ENCODE measurements around the gene COL1A2. TPM values are rescaled to one million over a fixed set of nuclear protein-coding genes. Genes with fewer than 3 reads are reported as not detected.

Gene COL1A2
- total RNA-seq, 1 experiment from 2014 or later: 81.2 TPM

- H3K27ac Mint-ChIP-seq: no peak overlapping the region
- no peak for DNase-seq (ENCODE audit: low spot score)
- CTCF ChIA-PET: no interaction called here
- no peak overlapping the region for H3K4me3 Mint-ChIP-seq
- POLR2A ChIA-PET: no interaction called here
- TF ChIP-seq ATF6 (CRISPR knock-in tag; IDR thresholded peaks at IDR 0.05): no peak
- TF ChIP-seq ZSCAN18 (CRISPR knock-in tag; IDR thresholded peaks at IDR 0.05): no peak
- TF ChIP-seq ATF3 (CRISPR knock-in tag; conservative IDR thresholded peaks at IDR 0.05): no peak
- TF ChIP-seq MLX (CRISPR knock-in tag; IDR thresholded peaks at IDR 0.05): no peak
- TF ChIP-seq USF2 (CRISPR knock-in tag; IDR thresholded peaks at IDR 0.05): no peak
- TF ChIP-seq ZNF232 (CRISPR knock-in tag; IDR thresholded peaks at IDR 0.05): no peak
- TF ChIP-seq ZBTB43 (CRISPR knock-in tag; IDR thresholded peaks at IDR 0.05): no peak
- no peak for TF ChIP-seq NR2C2 (CRISPR knock-in tag; IDR thresholded peaks at IDR 0.05)
- no peak for TF ChIP-seq CTCF (IDR thresholded peaks at IDR 0.05)
- no peak for TF ChIP-seq PRRX2 (CRISPR knock-in tag; IDR thresholded peaks at IDR 0.05)
- TF ChIP-seq RORB (CRISPR knock-in tag; IDR thresholded peaks at IDR 0.05): no peak
- TF ChIP-seq FOXP4 (CRISPR knock-in tag; IDR thresholded peaks at IDR 0.05): no peak
- TF ChIP-seq JUN (CRISPR knock-in tag; IDR thresholded peaks at IDR 0.05): no peak
- no peak for TF ChIP-seq ZMAT4 (CRISPR knock-in tag; IDR thresholded peaks at IDR 0.05)
- TF ChIP-seq NFE2L1 (CRISPR knock-in tag; IDR thresholded peaks at IDR 0.05): no peak
- no peak for TF ChIP-seq TEAD1 (CRISPR knock-in tag; IDR thresholded peaks at IDR 0.05)
- TF ChIP-seq GTF2I (CRISPR knock-in tag; conservative IDR thresholded peaks at IDR 0.05): no peak
- no peak for TF ChIP-seq TP53 (CRISPR knock-in tag; IDR thresholded peaks at IDR 0.05)
- ATAC-seq: no peak
- H3K27me3 Mint-ChIP-seq (ENCODE audit: low read depth): no peaks in the 10 kb centered on the region
- H3K36me3 Mint-ChIP-seq: no peaks in the 10 kb centered on the region
- no peaks in the 10 kb centered on the region for H3K4me1 Mint-ChIP-seq
- peaks cover 4% of the 10 kb centered on the region for H3K9me3 Mint-ChIP-seq
Measured at GRCh38 chr7:94478648-94479214, 84.0 kb downstream of the COL1A2 start.

Other genes with a start within 250 kb of the COL1A2 start
- gene CASD1, start 114.9 kb downstream of the COL1A2 start, total RNA-seq (2021): 19.5 to 24.0 TPM (median 22.1 TPM) in 3 replicates

All from WTC11 (cell line).